Thymus (tissue), 11 donors: ENCODE results near the gene RANBP10. TPM values are rescaled to one million over a fixed set of nuclear protein-coding genes. Genes with fewer than 3 reads are reported as not detected.

Source experiments
- DNase-seq, 9 donors: peaks; one replicate each; pipeline ENCODE4 v3.0.0-alpha.2; 2013; ENCODE audit warnings: low spot score in 9 of 9, low read depth in 6 of 9, missing footprints in 1 of 9
- H3K27ac ChIP-seq, 2 donors: one replicate each; pipeline ENCODE4 v1.5.1; 2013; ENCODE audit warnings: control low read depth in 1 of 2, low read depth in 1 of 2, low read length in 1 of 2, mild to moderate bottlenecking in 1 of 2, moderate library complexity in 1 of 2
- H3K27me3 ChIP-seq, 2 donors: one replicate each; pipeline ENCODE4 v1.5.1; 2013; ENCODE audit warnings: low read length in 1 of 2; ENCODE audit not compliant: control insufficient read depth in 2 of 2, insufficient read depth in 1 of 2
- H3K36me3 ChIP-seq, 2 donors: one replicate each; pipeline ENCODE4 v1.5.1; 2013; ENCODE audit warnings: low read length in 1 of 2, mild to moderate bottlenecking in 1 of 2, moderate library complexity in 1 of 2; ENCODE audit not compliant: control insufficient read depth in 2 of 2, insufficient read depth in 2 of 2
- H3K4me1 ChIP-seq, 2 donors: one replicate each; pipeline ENCODE4 v1.5.1; 2013; ENCODE audit warnings: low read length in 2 of 2; ENCODE audit not compliant: control insufficient read depth in 2 of 2, insufficient read depth in 2 of 2
- H3K4me3 ChIP-seq, 2 donors: one replicate each; pipeline ENCODE4 v1.5.1; 2013; ENCODE audit warnings: low read length in 2 of 2, control low read depth in 1 of 2, mild to moderate bottlenecking in 1 of 2
- H3K9me3 ChIP-seq, 2 donors: one replicate each; pipeline ENCODE4 v1.5.1; 2013; ENCODE audit warnings: low read length in 1 of 2, mild to moderate bottlenecking in 1 of 2; ENCODE audit not compliant: control insufficient read depth in 2 of 2, insufficient read depth in 1 of 2
- WGBS: extraction: QIAGEN DNeasy Blood & Tissue Kit; methylation state at CpG from one replicate; pipeline ENCODE4 v1.1.7; 2013; 5-methylcytosine and 5-hydroxymethylcytosine counted together
- polyA plus RNA-seq: library from polyadenylated mRNA; stranded (reverse); fragments of 200-250 nt; gene quantifications from one replicate; pipeline ENCODE4 v1.2.3, GENCODE V29; 2013
- total RNA-seq: library from RNA; stranded (reverse); fragments of 120-200 nt; gene quantifications from one replicate; pipeline ENCODE4 v1.2.4, GENCODE V29; 2013
- donor health status: healthy.

The RANBP10 gene
- total and polyA plus RNA-seq, 2 donors, result 3.7 to 10.7 TPM

GRCh38 chr16:67675999-67676398 is 130.4 kb downstream of the RANBP10 start:
- Histone ChIP-seq H3K4me1 (peaks cover 0 to 5% of the 10 kb centered on the region in 2 donors), H3K27me3 (no peaks in the 10 kb centered on the region), H3K36me3 (peaks cover 10 to 16% of the 10 kb centered on the region in 2 donors), H3K4me3 (no peak overlapping the region), H3K9me3 (no peaks in the 10 kb centered on the region), H3K27ac (no peak overlapping the region)
- 97% methylated on average over 7 of the region's 7 CpGs for WGBS
- DNase-seq, result no peak

DNA sequence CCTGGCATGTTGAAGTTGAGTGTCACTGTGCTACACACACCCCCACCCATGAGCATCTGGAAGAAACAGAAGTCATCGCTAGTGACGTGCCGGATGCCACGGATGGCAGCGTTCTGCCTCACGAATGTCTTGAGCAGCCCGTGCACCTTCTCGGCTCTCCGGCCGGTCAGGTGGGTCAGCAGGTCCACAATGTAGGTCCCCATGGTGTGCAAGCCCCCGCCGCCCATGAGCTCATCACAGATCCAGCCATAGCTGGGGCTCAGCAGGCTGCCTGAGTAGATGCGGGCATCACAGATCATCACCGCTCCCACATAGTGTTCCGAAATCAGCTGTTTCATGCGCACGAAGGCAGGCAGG is 130.8 kb downstream of the RANBP10 start:
- no peaks in the 10 kb centered on the region for H3K27me3 ChIP-seq
- DNase-seq, result no peak
- peaks cover 10 to 16% of the 10 kb centered on the region in 2 donors for H3K36me3 ChIP-seq
- no peak overlapping the region for H3K27ac ChIP-seq
- no peak overlapping the region for H3K4me3 ChIP-seq
- WGBS, result 98% methylated on average over 17 of the region's 17 CpGs
- H3K4me1 ChIP-seq, result peaks cover 0 to 5% of the 10 kb centered on the region in 2 donors
- no peaks in the 10 kb centered on the region for H3K9me3 ChIP-seq

GRCh38 chr16:67674851-67675578 is 131.3 kb downstream of the RANBP10 start:
- 98% methylated on average over 28 of the region's 28 CpGs for WGBS
- Histone ChIP-seq H3K27ac (no peak overlapping the region), H3K27me3 (no peaks in the 10 kb centered on the region), H3K9me3 (no peaks in the 10 kb centered on the region), H3K36me3 (peaks cover 10 to 16% of the 10 kb centered on the region in 2 donors), H3K4me1 (peaks cover 0 to 5% of the 10 kb centered on the region in 2 donors), H3K4me3 (no peak overlapping the region)
- DNase-seq, result no peak

- Histone ChIP-seq H3K27ac (no peak overlapping the region), H3K9me3 (no peaks in the 10 kb centered on the region), H3K27me3 (no peaks in the 10 kb centered on the region), H3K4me3 (no peak overlapping the region), H3K4me1 (peaks cover 0 to 5% of the 10 kb centered on the region in 2 donors), H3K36me3 (peaks cover 10 to 16% of the 10 kb centered on the region in 2 donors)
- WGBS, result 68% methylated on average over 21 of the region's 21 CpGs
- no peak for DNase-seq
These were observed 132.4 kb downstream of the RANBP10 start for GRCh38 chr16:67673712-67674580.

Other genes starting within 250 kb of the RANBP10 start
- gene CTCF, start 244.0 kb downstream of the RANBP10 start, total RNA-seq, result 61.0 TPM
- gene CTCF, start 244.0 kb downstream of the RANBP10 start, polyA plus RNA-seq, result 44.5 TPM
- gene CARMIL2, start 161.4 kb downstream of the RANBP10 start, total RNA-seq, result 19.7 TPM
- 85.6 TPM for gene CARMIL2, start 161.4 kb downstream of the RANBP10 start, polyA plus RNA-seq
- 15.3 TPM for gene ACD, start 146.3 kb downstream of the RANBP10 start, total RNA-seq
- gene ACD, start 146.3 kb downstream of the RANBP10 start, polyA plus RNA-seq, result 23.4 TPM
- gene PARD6A, start 145.6 kb downstream of the RANBP10 start, total RNA-seq, result 4.6 TPM
- gene PARD6A, start 145.6 kb downstream of the RANBP10 start, polyA plus RNA-seq, result 5.9 TPM
- gene ENKD1, start 139.8 kb downstream of the RANBP10 start, total RNA-seq, result 12.0 TPM
- 31.3 TPM for gene ENKD1, start 139.8 kb downstream of the RANBP10 start, polyA plus RNA-seq
- 5.3 TPM for gene C16orf86, start 139.7 kb downstream of the RANBP10 start, total RNA-seq
- 9.4 TPM for gene C16orf86, start 139.7 kb downstream of the RANBP10 start, polyA plus RNA-seq
- gene GFOD2, start 87.2 kb downstream of the RANBP10 start, total RNA-seq, result 10.2 TPM
- gene GFOD2, start 87.2 kb downstream of the RANBP10 start, polyA plus RNA-seq, result 11.3 TPM
- 0.76 TPM for gene TSNAXIP1, start 329 bp upstream of the RANBP10 start, total RNA-seq
- 2.0 TPM for gene TSNAXIP1, start 329 bp upstream of the RANBP10 start, polyA plus RNA-seq
- 38.2 TPM for gene THAP11, start 35.8 kb upstream of the RANBP10 start, total RNA-seq
- gene THAP11, start 35.8 kb upstream of the RANBP10 start, polyA plus RNA-seq, result 25.7 TPM
- 50.7 TPM for gene NUTF2, start 40.4 kb upstream of the RANBP10 start, total RNA-seq
- 106 TPM for gene NUTF2, start 40.4 kb upstream of the RANBP10 start, polyA plus RNA-seq
- gene CENPT, start 41.1 kb upstream of the RANBP10 start, total RNA-seq, result 25.4 TPM
- 101 TPM for gene CENPT, start 41.1 kb upstream of the RANBP10 start, polyA plus RNA-seq
- 39.7 TPM for gene EDC4, start 66.5 kb upstream of the RANBP10 start, total RNA-seq
- gene EDC4, start 66.5 kb upstream of the RANBP10 start, polyA plus RNA-seq, result 45.0 TPM
- gene NRN1L, start 78.3 kb upstream of the RANBP10 start, total RNA-seq, result 0.28 TPM
- gene NRN1L, start 78.3 kb upstream of the RANBP10 start, polyA plus RNA-seq, result 5.6 TPM
- gene PSKH1, start 86.7 kb upstream of the RANBP10 start, total RNA-seq, result 8.8 TPM
- 12.6 TPM for gene PSKH1, start 86.7 kb upstream of the RANBP10 start, polyA plus RNA-seq
- 0.61 TPM for gene CTRL, start 125.3 kb upstream of the RANBP10 start, total RNA-seq
- gene CTRL, start 125.3 kb upstream of the RANBP10 start, polyA plus RNA-seq, result 6.4 TPM
- 258 TPM for gene PSMB10, start 130.3 kb upstream of the RANBP10 start, total RNA-seq
- 109 TPM for gene PSMB10, start 130.3 kb upstream of the RANBP10 start, polyA plus RNA-seq
- 4.4 TPM for gene LCAT, start 137.6 kb upstream of the RANBP10 start, total RNA-seq
- gene LCAT, start 137.6 kb upstream of the RANBP10 start, polyA plus RNA-seq, result 51.9 TPM
- 13.4 TPM for gene SLC12A4, start 162.1 kb upstream of the RANBP10 start, total RNA-seq
- gene SLC12A4, start 162.1 kb upstream of the RANBP10 start, polyA plus RNA-seq, result 22.6 TPM
- 0.14 TPM for gene DPEP3, start 173.9 kb upstream of the RANBP10 start, total RNA-seq
- gene DPEP3, start 173.9 kb upstream of the RANBP10 start, polyA plus RNA-seq, result 0.23 TPM
- gene DPEP2, start 192.9 kb upstream of the RANBP10 start, total RNA-seq, result 5.6 TPM
- 19.0 TPM for gene DPEP2, start 192.9 kb upstream of the RANBP10 start, polyA plus RNA-seq
- gene DPEP2NB, start 209.4 kb upstream of the RANBP10 start, total RNA-seq, result not detected
- 0.18 TPM for gene DPEP2NB, start 209.4 kb upstream of the RANBP10 start, polyA plus RNA-seq
- 10.6 TPM for gene DDX28, start 216.7 kb upstream of the RANBP10 start, total RNA-seq
- gene DDX28, start 216.7 kb upstream of the RANBP10 start, polyA plus RNA-seq, result 11.9 TPM
- 11.1 TPM for gene DUS2, start 216.7 kb upstream of the RANBP10 start, total RNA-seq
- gene DUS2, start 216.7 kb upstream of the RANBP10 start, polyA plus RNA-seq, result 12.2 TPM